GM19099 (cell line): Measurements from ENCODE around the gene RNF213.

ENCODE experiments used
- POLR2A ChIP-seq: IDR thresholded peaks from 3 replicates; pipeline ENCODE4 v1.6.1; 2011; ENCODE audit warnings: low read depth; ENCODE audit not compliant: insufficient read length; ENCODE audit errors: extremely low read depth

RNF213 gene

GRCh38 chr17:80221351-80222105 is 39.1 kb upstream of the RNF213 start:
- TF ChIP-seq POLR2A: no peak

- no peak for TF ChIP-seq POLR2A
Measured at GRCh38 chr17:80222376-80223141, 38.1 kb upstream of the RNF213 start.

GRCh38 chr17:80223142-80223815 is 37.4 kb upstream of the RNF213 start:
- TF ChIP-seq POLR2A: no peak

- TF ChIP-seq POLR2A: no peak
Measured at GRCh38 chr17:80223838-80224497, 36.7 kb upstream of the RNF213 start.

- TF ChIP-seq POLR2A: no peak
Measured at GRCh38 chr17:80224683-80225082, 36.0 kb upstream of the RNF213 start.

GRCh38 chr17:80225230-80225629 is 35.4 kb upstream of the RNF213 start:
- no peak for TF ChIP-seq POLR2A

GRCh38 chr17:80227156-80227555 is 33.5 kb upstream of the RNF213 start:
- no peak for TF ChIP-seq POLR2A

GRCh38 chr17:80227666-80228065 is 33.0 kb upstream of the RNF213 start:
- TF ChIP-seq POLR2A: no peak

- TF ChIP-seq POLR2A: no peak
Measured at GRCh38 chr17:80228477-80228876, 32.2 kb upstream of the RNF213 start.

GRCh38 chr17:80229011-80229410 is 31.6 kb upstream of the RNF213 start:
- TF ChIP-seq POLR2A: no peak

- TF ChIP-seq POLR2A: no peak
Measured at GRCh38 chr17:80232438-80232837, 28.2 kb upstream of the RNF213 start.

- no peak for TF ChIP-seq POLR2A
Measured at GRCh38 chr17:80233202-80233601, 27.4 kb upstream of the RNF213 start.

- no peak for TF ChIP-seq POLR2A
Measured at GRCh38 chr17:80236911-80237310, 23.7 kb upstream of the RNF213 start.

- no peak for TF ChIP-seq POLR2A
Measured at GRCh38 chr17:80237386-80237785, 23.3 kb upstream of the RNF213 start.

GRCh38 chr17:80242505-80242904 is 18.1 kb upstream of the RNF213 start:
- no peak for TF ChIP-seq POLR2A
